ENCODE results near the gene RBL2.

DNA sequence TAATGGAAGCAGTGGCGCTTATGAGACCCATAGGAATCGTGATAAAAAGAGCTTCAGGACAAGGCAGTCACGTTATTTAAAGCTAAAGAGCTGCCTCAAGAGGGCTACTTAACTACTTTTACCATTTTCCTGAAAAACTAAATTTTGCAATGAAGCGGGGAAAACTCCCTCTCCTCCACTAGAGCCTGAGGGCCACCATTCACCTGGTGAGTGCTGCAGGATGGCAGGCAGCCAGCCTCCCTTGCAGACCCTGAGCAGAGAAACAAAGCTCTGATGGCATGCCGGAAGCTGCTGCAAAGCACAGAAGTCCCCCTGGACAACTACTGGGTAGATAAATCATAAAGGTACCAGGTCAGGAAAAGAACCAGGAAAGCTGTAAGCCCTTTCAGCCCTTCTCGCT, 60.4 kb downstream of the RBL2 start:
- TF ChIP-seq, protein P1, sequence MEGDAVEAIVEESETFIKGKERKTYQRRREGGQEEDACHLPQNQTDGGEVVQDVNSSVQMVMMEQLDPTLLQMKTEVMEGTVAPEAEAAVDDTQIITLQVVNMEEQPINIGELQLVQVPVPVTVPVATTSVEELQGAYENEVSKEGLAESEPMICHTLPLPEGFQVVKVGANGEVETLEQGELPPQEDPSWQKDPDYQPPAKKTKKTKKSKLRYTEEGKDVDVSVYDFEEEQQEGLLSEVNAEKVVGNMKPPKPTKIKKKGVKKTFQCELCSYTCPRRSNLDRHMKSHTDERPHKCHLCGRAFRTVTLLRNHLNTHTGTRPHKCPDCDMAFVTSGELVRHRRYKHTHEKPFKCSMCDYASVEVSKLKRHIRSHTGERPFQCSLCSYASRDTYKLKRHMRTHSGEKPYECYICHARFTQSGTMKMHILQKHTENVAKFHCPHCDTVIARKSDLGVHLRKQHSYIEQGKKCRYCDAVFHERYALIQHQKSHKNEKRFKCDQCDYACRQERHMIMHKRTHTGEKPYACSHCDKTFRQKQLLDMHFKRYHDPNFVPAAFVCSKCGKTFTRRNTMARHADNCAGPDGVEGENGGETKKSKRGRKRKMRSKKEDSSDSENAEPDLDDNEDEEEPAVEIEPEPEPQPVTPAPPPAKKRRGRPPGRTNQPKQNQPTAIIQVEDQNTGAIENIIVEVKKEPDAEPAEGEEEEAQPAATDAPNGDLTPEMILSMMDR (IDR thresholded peaks at IDR 0.05): no peak
- TF ChIP-seq POLR2A (IDR thresholded peaks at IDR 0.05): no peak
